Heart right ventricle (tissue), 16 donors: ENCODE measurements around the gene HERC4. TPM values are rescaled to one million over a fixed set of nuclear protein-coding genes. Genes with fewer than 3 reads are reported as not detected.

Source experiments
- ATAC-seq, 8 donors: fragments of 200-7000 bp; cut with Tn5 transposase; one replicate each; pipeline ENCODE4 v1.9.1; 2020; ENCODE audit warnings: mild to moderate bottlenecking in 8 of 8, moderate library complexity in 8 of 8, moderate number of reproducible peaks in 1 of 8
- DNase-seq, 2 donors: peaks; one replicate each; pipeline ENCODE4 v3.0.0-alpha.2; 2020
- H3K27ac ChIP-seq, 10 donors: fragments of 200-600 bp; sonication (generic) in 2 of 10; one replicate each; pipeline versions ENCODE4 v1.5.0 to v1.8.0; 2020 to 2022; ENCODE audit warnings: mild to moderate bottlenecking in 3 of 10
- H3K27me3 ChIP-seq, 7 donors: fragments of 200-600 bp; one replicate each; pipeline ENCODE4 v1.8.0; 2021 to 2022; ENCODE audit warnings: mild to moderate bottlenecking in 2 of 7
- H3K36me3 ChIP-seq, 9 donors: fragments of 200-600 bp; sonication (generic) in 1 of 9; one replicate each; pipeline versions ENCODE4 v1.5.0 to v1.8.0; 2020 to 2022; ENCODE audit warnings: mild to moderate bottlenecking in 2 of 9
- H3K4me1 ChIP-seq, 9 donors: fragments of 200-600 bp; sonication (generic) in 1 of 9; one replicate each; pipeline versions ENCODE4 v1.5.0 to v1.8.0; 2020 to 2022; ENCODE audit warnings: mild to moderate bottlenecking in 4 of 9
- H3K4me3 ChIP-seq, 10 donors: fragments of 200-600 bp; sonication (generic) in 2 of 10; one replicate each; pipeline versions ENCODE4 v1.5.0 to v1.8.0; 2020 to 2022; ENCODE audit warnings: mild to moderate bottlenecking in 7 of 10, moderate library complexity in 2 of 10
- H3K9me3 ChIP-seq, 11 donors: fragments of 200-600 bp in 10 of 11; sonication (generic) in 2 of 11; one replicate each; pipeline versions ENCODE4 v1.5.0 to v1.8.0; 2013 to 2022; ENCODE audit warnings: mild to moderate bottlenecking in 2 of 11, control low read depth in 1 of 11, moderate library complexity in 1 of 11
- WGBS, 2 donors: extraction: QIAGEN DNeasy Blood & Tissue Kit; methylation state at CpG; one replicate each; pipeline ENCODE4 v1.1.7; 2013; ENCODE audit warnings: inconsistent platforms in 1 of 2; 5-methylcytosine and 5-hydroxymethylcytosine counted together
- intact Hi-C, 10 donors: fragments of 100-400 bp; cut with DNase I; formaldehyde crosslinking; loops; one replicate each; pipeline versions ENCODE4 v1.11.1 to v1.14.2; 2022
- polyA plus RNA-seq, 2 donors: library from polyadenylated mRNA; stranded (reverse); fragments of 200-250 nt; gene quantifications; one replicate each; pipeline ENCODE4 v1.2.3, GENCODE V29; 2013
- total RNA-seq, 10 donors: library from RNA; stranded (reverse); fragmentation: NEBNext Ultra II Directional in 3 of 10; extraction: Animal tissue kit (Norgen Biotek cat#: 25700) in 3 of 10; gene quantifications; one replicate each; pipeline versions ENCODE4 v1.2.1 to v1.2.4, GENCODE V29; 2021 to 2023
- TF ChIP-seq, protein P1 (sequence below), 9 donors: fragments of 200-600 bp; sonication (generic) in 2 of 9; IDR thresholded peaks; one replicate each; pipeline versions ENCODE4 v1.5.0 to v1.8.0; 2021 to 2022; ENCODE audit warnings: antibody characterized with exemption in 9 of 9, mild to moderate bottlenecking in 5 of 9, moderate library complexity in 1 of 9
- donor health status: Arrhythmogenic right ventricular cardiomyopathy.
- donor health status: ischemic (EF 13 %, LVEDD 7.1; RV severe dilation, severe dysfunction).
- donor health status: healthy with polysubstance abuse.
- donor health status: DM: no; HTN: yes; CAD: no.
- donor health status: DM: no; HTN: no; CAD: no.
- donor health status: ischemic (EF 25% LVEDD 6.9; RV normal size, moderate dysfunction).
- donor health status: ischemic (EF 25% LVEDD 5.7; RV mildly dilated, moderate dysfunction).
- donor health status: healthy.
- donor health status: DM: yes; HTN: yes; CAD: no.
- donor health status: Ischemic cardiomyopathy.
- donor health status: ischemic (EF 35%, LVEDD 5.7; RV mildly dilated, moderate dysfunction).
- donor health status: nonischemic (EF 11% LVEDD 7.7; RV severe dilation, severe dysfunction).
- donor health status: DM: yes; HTN: yes; CAD: no.
- donor health status: PGD.
- donor health status: ischemic (EF 29% LVEDD 5.4; RV normal size, mild dysfunction).
- donor health status: nonischemic (EF 23%, LVEDD 6.1; RV moderate dilation, normal function).

Gene HERC4
- total and polyA plus RNA-seq, 12 donors = 10.0 to 42.1 (median 32.0) TPM

DNA sequence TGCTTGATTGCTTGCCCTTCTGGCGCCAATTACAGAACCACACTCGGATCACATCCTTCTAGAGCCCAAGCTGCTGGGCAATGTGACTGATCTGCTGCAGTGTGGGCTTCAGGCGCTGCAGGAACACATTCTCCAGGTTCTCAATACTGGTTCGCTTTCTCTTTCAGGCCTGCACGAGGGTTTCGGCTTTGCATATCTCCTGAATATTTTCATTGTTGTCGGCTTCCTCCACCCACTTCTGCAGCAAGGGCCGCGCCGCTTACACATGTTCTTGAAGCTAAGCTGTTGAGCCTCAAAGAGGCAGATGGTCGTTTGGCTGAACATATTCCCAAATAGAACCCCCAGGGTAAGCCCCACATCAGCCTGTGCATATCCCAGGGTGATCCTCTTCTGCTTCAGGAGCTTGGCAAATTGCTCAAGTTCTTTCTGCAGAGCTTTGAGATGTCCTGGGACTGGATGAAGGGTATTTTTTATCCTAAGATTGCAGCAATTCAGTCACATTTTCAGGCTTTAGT lies 64.6 kb downstream of the HERC4 start:
- Histone ChIP-seq H3K4me1 (no peaks in the 10 kb centered on the region), H3K27me3 (no peaks in the 10 kb centered on the region), H3K9me3 (no peaks in the 10 kb centered on the region), H3K27ac (no peak overlapping the region), H3K36me3 (peaks cover 0 to 93% (median 27%) of the 10 kb centered on the region in 9 donors), H3K4me3 (no peak overlapping the region)
- DNase-seq (no peak), ATAC-seq (no peak)
- TF ChIP-seq, protein P1, sequence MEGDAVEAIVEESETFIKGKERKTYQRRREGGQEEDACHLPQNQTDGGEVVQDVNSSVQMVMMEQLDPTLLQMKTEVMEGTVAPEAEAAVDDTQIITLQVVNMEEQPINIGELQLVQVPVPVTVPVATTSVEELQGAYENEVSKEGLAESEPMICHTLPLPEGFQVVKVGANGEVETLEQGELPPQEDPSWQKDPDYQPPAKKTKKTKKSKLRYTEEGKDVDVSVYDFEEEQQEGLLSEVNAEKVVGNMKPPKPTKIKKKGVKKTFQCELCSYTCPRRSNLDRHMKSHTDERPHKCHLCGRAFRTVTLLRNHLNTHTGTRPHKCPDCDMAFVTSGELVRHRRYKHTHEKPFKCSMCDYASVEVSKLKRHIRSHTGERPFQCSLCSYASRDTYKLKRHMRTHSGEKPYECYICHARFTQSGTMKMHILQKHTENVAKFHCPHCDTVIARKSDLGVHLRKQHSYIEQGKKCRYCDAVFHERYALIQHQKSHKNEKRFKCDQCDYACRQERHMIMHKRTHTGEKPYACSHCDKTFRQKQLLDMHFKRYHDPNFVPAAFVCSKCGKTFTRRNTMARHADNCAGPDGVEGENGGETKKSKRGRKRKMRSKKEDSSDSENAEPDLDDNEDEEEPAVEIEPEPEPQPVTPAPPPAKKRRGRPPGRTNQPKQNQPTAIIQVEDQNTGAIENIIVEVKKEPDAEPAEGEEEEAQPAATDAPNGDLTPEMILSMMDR (IDR thresholded peaks at IDR 0.05) = no peak
- 96 to 97% methylated on average over 11 of the region's 11 CpGs for WGBS, 2 donors
- intact Hi-C loops = no loop called here

DNA sequence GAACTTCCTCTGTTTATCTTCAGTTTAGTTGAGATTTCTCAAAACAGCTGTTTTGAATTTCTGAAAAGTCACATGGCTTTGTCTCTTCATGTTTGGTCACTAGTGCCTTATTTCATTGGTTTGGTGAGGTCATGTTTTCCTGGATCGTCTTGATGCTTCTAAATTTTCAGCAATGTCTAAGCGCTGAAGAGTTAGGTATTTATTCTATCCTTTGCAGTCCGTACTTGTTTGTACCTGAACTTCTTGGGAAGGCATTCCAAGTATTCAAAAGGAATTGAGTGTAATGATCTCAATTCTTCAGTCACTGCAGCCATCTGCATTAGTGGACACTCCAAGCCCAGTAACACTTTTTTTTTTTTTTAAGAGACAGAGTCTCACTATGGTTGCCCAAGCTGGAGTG lies 67.7 kb downstream of the HERC4 start:
- ATAC-seq (no peak), DNase-seq (no peak)
- TF ChIP-seq, protein P1 (IDR thresholded peaks at IDR 0.05) = no peak
- H3K4me1 ChIP-seq = no peaks in the 10 kb centered on the region
- H3K27ac ChIP-seq = no peak overlapping the region
- H3K36me3 ChIP-seq = peaks cover 0 to 88% (median 16%) of the 10 kb centered on the region in 9 donors
- no peaks in the 10 kb centered on the region for H3K9me3 ChIP-seq
- WGBS, 2 donors = 97 to 98% methylated on average over 3 of the region's 3 CpGs
- H3K27me3 ChIP-seq = no peaks in the 10 kb centered on the region
- H3K4me3 ChIP-seq = no peak overlapping the region
- intact Hi-C loops = no loop called here

GRCh38 chr10:68001539-68001938 lies 73.5 kb downstream of the HERC4 start:
- Histone ChIP-seq H3K4me1 (no peaks in the 10 kb centered on the region), H3K27me3 (no peaks in the 10 kb centered on the region), H3K27ac (no peak overlapping the region), H3K4me3 (no peak overlapping the region), H3K9me3 (no peaks in the 10 kb centered on the region), H3K36me3 (peaks cover 0 to 87% (median 7%) of the 10 kb centered on the region in 9 donors)
- TF ChIP-seq, protein P1 (IDR thresholded peaks at IDR 0.05) = no peak
- WGBS, 2 donors = 97 to 100% methylated on average over 1 of the region's 1 CpG
- intact Hi-C loops = no loop called here
- DNase-seq = no peak
- ATAC-seq = no peak

- peaks cover 0 to 92% (median 7%) of the 10 kb centered on the region in 9 donors for H3K36me3 ChIP-seq
- no peak for DNase-seq
Observed at GRCh38 chr10:68001000-68001399, 74.1 kb downstream of the HERC4 start.

More at GRCh38 chr10:68001000-68001399, 74.1 kb downstream of the HERC4 start:
- intact Hi-C loops = no loop called here
- no peak overlapping the region for H3K4me3 ChIP-seq
- H3K27ac ChIP-seq = no peak overlapping the region
- no peaks in the 10 kb centered on the region for H3K4me1 ChIP-seq
- H3K27me3 ChIP-seq = no peaks in the 10 kb centered on the region
- no peaks in the 10 kb centered on the region for H3K9me3 ChIP-seq
- TF ChIP-seq, protein P1 (IDR thresholded peaks at IDR 0.05) = no peak
- ATAC-seq = no peak
- WGBS, 2 donors = 94 to 95% methylated on average over 4 of the region's 4 CpGs
